Endometrium (tissue), 2 donors: ENCODE results near the gene PNO1.
A peak's percentile ranks its signal among the peaks of the same experiment; 100 is the strongest.
"Not testable (repeated sequence)": the region's sequence is repeated elsewhere in the genome, so short reads cannot be mapped to it uniquely, and the experiment has no call there.

Experiments
- FAIRE-seq: peaks from 2 replicates; lab custom pipeline; 2012; peaks lifted over from hg19 to GRCh38; lab: Jason Lieb, UNC
- donor health status: control.
- donor health status: control.

The PNO1 gene

DNA sequence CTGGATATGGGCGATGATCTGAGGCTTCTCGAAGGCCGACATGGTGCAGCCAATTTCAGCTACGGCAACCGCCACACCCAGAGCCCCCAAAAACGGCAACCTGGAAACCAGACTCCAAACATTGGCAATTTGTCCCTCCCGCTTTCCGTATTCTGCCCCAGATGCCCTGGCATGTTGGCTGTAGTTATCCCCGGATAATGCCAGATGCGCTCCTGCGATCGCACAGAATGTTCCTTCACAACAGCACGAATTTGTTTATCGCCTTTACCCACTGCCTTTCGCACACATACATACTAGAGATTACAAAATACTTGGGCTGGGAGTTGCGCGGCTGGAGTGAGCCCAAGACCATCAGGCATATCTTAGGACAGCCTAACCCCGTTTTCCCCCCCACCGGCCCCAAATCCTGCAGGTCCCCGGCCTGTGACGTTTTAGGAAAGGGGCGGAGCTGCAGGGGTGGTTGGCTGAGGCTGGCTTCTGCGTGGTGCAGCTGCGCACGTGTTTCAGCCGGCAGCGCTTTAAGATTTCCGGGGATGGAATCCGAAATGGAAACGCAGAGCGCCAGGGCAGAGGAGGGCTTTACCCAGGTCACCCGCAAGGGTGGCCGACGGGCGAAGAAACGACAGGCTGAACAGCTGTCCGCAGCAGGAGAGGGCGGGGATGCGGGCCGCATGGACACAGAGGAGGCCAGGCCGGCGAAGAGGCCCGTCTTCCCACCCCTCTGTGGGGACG, at the start of gene PNO1:
TSS of gene PNO1 (plus strand) at position 487 of the 732 bp plus-strand sequence. CDS start at position 534, 47 bp downstream.
- peak; percentile 88 for FAIRE-seq

GRCh38 chr2:68108120-68108519, 49.6 kb upstream of the PNO1 start:
- FAIRE-seq: no peak

GRCh38 chr2:68110102-68110501, 47.6 kb upstream of the PNO1 start:
- no peak for FAIRE-seq

- no peak for FAIRE-seq
Measured at GRCh38 chr2:68115965-68116364, 41.7 kb upstream of the PNO1 start.

GRCh38 chr2:68117922-68118321, 39.8 kb upstream of the PNO1 start:
- FAIRE-seq: not testable (repeated sequence)

- FAIRE-seq: no peak
Measured at GRCh38 chr2:68118816-68119215, 38.9 kb upstream of the PNO1 start.

DNA sequence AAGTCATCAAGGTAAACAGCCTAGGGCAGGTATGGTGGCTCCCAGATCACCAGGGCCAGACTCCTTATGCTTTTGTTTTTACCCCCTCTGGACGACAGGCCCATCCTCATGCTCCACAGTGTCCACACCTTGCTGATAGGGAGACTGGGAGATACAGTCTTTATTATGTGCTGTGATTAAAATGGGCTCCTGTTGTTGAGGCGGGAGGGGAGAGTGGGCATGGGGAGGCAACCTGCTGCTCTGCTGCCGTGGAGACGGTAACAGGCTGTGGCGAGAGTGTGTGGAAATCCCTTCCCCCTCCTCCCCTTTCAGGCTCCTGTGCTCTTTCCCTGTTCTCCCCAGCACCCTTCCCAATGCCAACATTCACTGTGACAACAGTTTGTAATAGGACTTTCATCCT, 38.2 kb upstream of the PNO1 start:
- no peak for FAIRE-seq

- no peak for FAIRE-seq
Measured at GRCh38 chr2:68121873-68122679, 35.6 kb upstream of the PNO1 start.

- FAIRE-seq: no peak
Measured at GRCh38 chr2:68122680-68122964, 35.1 kb upstream of the PNO1 start.

- FAIRE-seq: no peak
Measured at GRCh38 chr2:68124321-68124720, 33.4 kb upstream of the PNO1 start.

GRCh38 chr2:68125821-68126220, 31.9 kb upstream of the PNO1 start:
- FAIRE-seq: no peak

- no peak for FAIRE-seq
Measured at GRCh38 chr2:68126561-68126960, 31.1 kb upstream of the PNO1 start.

GRCh38 chr2:68127358-68128242, 30.1 kb upstream of the PNO1 start:
- FAIRE-seq: no peak

GRCh38 chr2:68134120-68134519, 23.6 kb upstream of the PNO1 start:
- FAIRE-seq: no peak

DNA sequence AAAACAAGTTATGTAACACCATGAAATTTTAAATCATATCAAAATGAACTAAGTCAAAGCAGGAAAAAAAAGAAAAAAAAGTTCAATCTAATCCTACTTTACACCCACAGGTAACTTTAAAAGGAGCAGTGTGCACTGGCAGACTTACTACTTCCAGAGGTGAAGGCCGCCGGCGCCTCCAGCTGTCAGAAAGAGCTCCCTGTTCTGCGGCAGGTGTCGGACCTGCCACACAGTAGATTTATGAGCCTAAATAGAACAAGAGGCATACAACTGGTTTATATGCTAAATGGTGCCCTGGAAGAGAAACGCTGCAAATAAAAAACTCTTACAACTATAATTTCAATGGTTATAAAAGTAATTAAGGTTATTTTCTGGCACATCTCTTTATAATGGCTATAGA, 23.1 kb upstream of the PNO1 start:
- no peak for FAIRE-seq

GRCh38 chr2:68135448-68136320, 22.0 kb upstream of the PNO1 start:
- FAIRE-seq: no peak

GRCh38 chr2:68141875-68142274, 15.8 kb upstream of the PNO1 start:
- FAIRE-seq: no peak

DNA sequence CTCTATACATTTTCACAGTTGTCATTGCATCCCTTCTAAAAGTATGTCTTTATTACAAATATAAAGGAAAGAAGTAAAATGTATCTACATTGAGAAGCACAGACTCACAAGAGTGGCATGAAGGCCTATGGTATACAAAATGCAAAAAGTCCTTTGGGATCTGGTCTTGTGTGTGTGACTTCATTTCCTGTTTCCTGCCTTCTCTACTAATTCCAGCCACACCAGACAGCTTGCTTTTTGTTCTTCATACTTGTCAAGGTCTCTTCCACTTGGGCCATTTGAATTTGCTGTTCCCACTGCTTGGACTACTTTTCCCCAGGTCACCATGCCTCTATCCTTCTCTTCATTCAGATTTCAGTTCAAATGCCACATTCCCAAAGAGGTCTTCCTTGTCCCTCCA, 6.7 kb upstream of the PNO1 start:
- no peak for FAIRE-seq

- FAIRE-seq: no peak
Measured at GRCh38 chr2:68152681-68153347, 4.9 kb upstream of the PNO1 start.

DNA sequence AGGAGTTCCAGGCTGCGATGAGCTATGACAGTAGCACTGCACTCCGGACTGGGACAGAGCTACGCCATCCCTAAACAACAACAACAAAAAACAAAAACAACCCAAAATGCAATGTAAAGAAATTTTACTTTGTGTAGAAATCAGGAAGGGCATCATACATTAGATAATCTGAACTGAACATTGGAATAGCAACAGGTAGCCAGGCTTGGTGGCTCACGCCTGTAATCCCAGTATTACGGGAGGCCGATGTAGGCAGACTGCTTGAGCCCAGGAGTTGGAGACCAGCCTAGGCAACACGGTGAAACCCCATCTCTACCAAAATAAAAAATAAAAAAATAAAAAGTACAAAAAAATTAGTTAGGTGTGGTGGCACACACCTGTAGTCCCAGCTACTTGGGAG, 2.1 kb upstream of the PNO1 start:
- FAIRE-seq: no peak

DNA sequence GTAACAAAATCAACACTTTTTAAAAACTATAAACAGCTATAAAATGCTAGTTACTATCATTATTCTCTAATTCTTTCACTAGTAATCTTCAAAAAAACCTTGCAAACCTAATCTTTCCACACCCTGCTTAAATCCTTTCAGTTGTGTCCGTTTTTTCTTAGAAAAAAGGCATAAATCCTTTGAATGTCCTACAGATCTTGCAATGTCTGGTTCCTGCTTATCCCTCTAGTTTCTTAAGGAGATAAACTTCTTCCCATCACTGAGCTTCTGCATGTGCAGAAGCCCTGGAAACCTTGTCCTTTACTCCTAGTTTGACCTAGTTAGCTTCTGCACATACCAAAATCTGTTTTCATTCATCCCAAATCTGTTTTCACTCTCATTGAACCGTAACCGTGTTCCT, 1.3 kb upstream of the PNO1 start:
- FAIRE-seq: no peak
